Endothelial cell of umbilical vein (primary cell): Measurements from ENCODE around the gene PSORS1C1. TPM values are rescaled to one million over a fixed set of nuclear protein-coding genes. Genes with fewer than 3 reads are reported as not detected.

Experiments
- BruUV-seq: library from RNA; stranded (reverse); fragments of 400-500 nt; replicated peaks from 2 replicates; lab custom pipeline; 2021; lab: Mats Ljungman, UMichigan
- CTCF ChIA-PET: fragments of 300-600, 350-600 bp; sonication (Branson Sonifier 250); formaldehyde crosslinking; loops from one replicate; lab custom pipeline; 2021; ENCODE audit warnings: antibody characterized with exemption, inconsistent platforms; lab: Charles Lee
- POLR2A ChIA-PET: fragments of 300-600, 350-600 bp; sonication (Branson Sonifier 250); formaldehyde crosslinking; loops from one replicate; lab custom pipeline; 2021; ENCODE audit warnings: antibody characterized with exemption, inconsistent platforms; lab: Charles Lee
- DNase-seq: peaks from one replicate; pipeline ENCODE4 v3.0.0-alpha.2; 2011; ENCODE audit warnings: low read depth, low spot score
- FAIRE-seq: peaks from 2 replicates; lab custom pipeline; 2011; peaks lifted over from hg19 to GRCh38; lab: Jason Lieb, UNC
- H2AFZ ChIP-seq: 2 replicates; pipeline ENCODE4 v1.6.0; 2012; ENCODE audit warnings: low read depth, low read length, control low read depth, inconsistent platforms
- H3K27ac ChIP-seq: 2 replicates; pipeline ENCODE4 v1.5.1; 2011; ENCODE audit warnings: low read depth, mild to moderate bottlenecking, control low read depth, low read length, moderate library complexity; ENCODE audit not compliant: insufficient read depth
- H3K27me3 ChIP-seq, 2 experiments: 2 replicates each; pipeline versions ENCODE4 v1.6.0 to v1.6.1; 2011; ENCODE audit warnings: low read length in 2 of 2, mixed read lengths in 1 of 2; ENCODE audit not compliant: control insufficient read depth in 2 of 2, insufficient read depth in 2 of 2
- H3K36me3 ChIP-seq, 2 experiments: 2 replicates in 1 of 2; 3 replicates in 1 of 2; pipeline ENCODE4 v1.5.1; 2011; ENCODE audit warnings: low read length in 2 of 2, mild to moderate bottlenecking in 1 of 2, moderate library complexity in 1 of 2; ENCODE audit not compliant: control insufficient read depth in 2 of 2, insufficient read depth in 2 of 2; ENCODE audit errors: extremely low read depth in 1 of 2
- H3K4me1 ChIP-seq: 3 replicates; pipeline ENCODE4 v1.5.1; 2011; ENCODE audit warnings: mild to moderate bottlenecking, low read length; ENCODE audit not compliant: control insufficient read depth, insufficient read depth; ENCODE audit errors: extremely low read depth
- H3K4me2 ChIP-seq: 2 replicates; pipeline ENCODE4 v1.6.1; 2011; ENCODE audit warnings: low read length, control low read depth, mixed read lengths; ENCODE audit not compliant: insufficient read depth
- H3K4me3 ChIP-seq, 3 experiments: fragments of 200-600 bp in 1 of 3; sonication (generic), shearing (Covaris generic) in 1 of 3; replicated peaks in 1 of 3; 2 replicates each; pipeline ENCODE4 v1.5.1; 2011 to 2016; ENCODE audit warnings: control low read depth in 3 of 3, low read length in 3 of 3, mild to moderate bottlenecking in 2 of 3, inconsistent platforms in 1 of 3, low read depth in 1 of 3, moderate library complexity in 1 of 3; ENCODE audit not compliant: insufficient read depth in 1 of 3
- H3K79me2 ChIP-seq: 2 replicates; pipeline ENCODE4 v1.6.0; 2012; ENCODE audit warnings: low read length, inconsistent platforms; ENCODE audit not compliant: control insufficient read depth, insufficient read depth
- H3K9ac ChIP-seq: replicated peaks from 2 replicates; pipeline ENCODE3; 2011; ENCODE audit warnings: low read length, control low read depth; ENCODE audit not compliant: insufficient read depth; ENCODE audit errors: extremely low read depth
- H3K9me1 ChIP-seq: replicated peaks from 3 replicates; pipeline ENCODE4 v1.6.0; 2011; ENCODE audit warnings: mild to moderate bottlenecking, low read length; ENCODE audit not compliant: control insufficient read depth, insufficient read depth; ENCODE audit errors: extremely low read depth
- H3K9me3 ChIP-seq: replicated peaks from 2 replicates; pipeline ENCODE4 v1.5.1; 2012; ENCODE audit warnings: low read length, inconsistent platforms; ENCODE audit not compliant: control insufficient read depth, insufficient read depth
- H4K20me1 ChIP-seq: replicated peaks from 2 replicates; pipeline ENCODE3; 2011; ENCODE audit warnings: mild to moderate bottlenecking, low read length; ENCODE audit not compliant: control insufficient read depth, insufficient read depth; ENCODE audit errors: extremely low read depth
- CTCF ChIP-seq, 2 donors: IDR thresholded peaks; 1 replicate in 1 of 2; 2 replicates in 1 of 2; pipeline ENCODE4 v1.5.1; 2011; ENCODE audit warnings: low read length in 2 of 2, mild to moderate bottlenecking in 2 of 2, moderate library complexity in 2 of 2, control low read depth in 1 of 2, inconsistent platforms in 1 of 2, low read depth in 1 of 2; ENCODE audit not compliant: insufficient read depth in 1 of 2; ENCODE audit errors: extremely low read depth in 1 of 2
- EZH2 ChIP-seq: IDR thresholded peaks from 2 replicates; pipeline ENCODE4 v1.6.1; 2012; ENCODE audit warnings: borderline replicate concordance, low read depth, mild to moderate bottlenecking, moderate library complexity, low read length, inconsistent platforms; ENCODE audit not compliant: severe bottlenecking
- FOS ChIP-seq: IDR thresholded peaks from 2 replicates; pipeline ENCODE4 v1.6.1; 2011; ENCODE audit warnings: mild to moderate bottlenecking, low read length, moderate library complexity, borderline replicate concordance; ENCODE audit not compliant: insufficient read depth
- GATA2 ChIP-seq: IDR thresholded peaks from 2 replicates; pipeline ENCODE4 v1.7.0; 2011; ENCODE audit warnings: low read depth, mild to moderate bottlenecking, moderate library complexity, mixed read lengths, low read length; ENCODE audit not compliant: insufficient read length, insufficient read depth
- JUN ChIP-seq: IDR thresholded peaks from 2 replicates; pipeline ENCODE4 v1.6.1; 2011; ENCODE audit warnings: borderline replicate concordance, low read depth; ENCODE audit not compliant: insufficient read length, insufficient read depth
- MYC ChIP-seq: IDR thresholded peaks from one replicate; pipeline ENCODE4 v1.6.1; 2011; ENCODE audit warnings: mild to moderate bottlenecking, low read depth, low read length
- POLR2A ChIP-seq: IDR thresholded peaks from 2 replicates; pipeline ENCODE4 v1.6.1; 2012; ENCODE audit warnings: low read depth, mild to moderate bottlenecking, control low read depth, low read length
- POLR2AphosphoS5 ChIP-seq: IDR thresholded peaks from 2 replicates; pipeline ENCODE4 v1.6.1; 2012; ENCODE audit warnings: low read depth, mild to moderate bottlenecking, control low read depth, low read length, moderate library complexity; ENCODE audit not compliant: insufficient read depth
- dilution Hi-C: fragments of 300-500 bp; cut with MboI; formaldehyde crosslinking; loops from one replicate; pipeline ENCODE4 v1.15.0; 2019; ENCODE audit warnings: low sequenced_read_pairs; ENCODE audit not compliant: extremely low pct_ligation_motif_present
- intact Hi-C: fragments of 100-400 bp; cut with micrococcal nuclease; formaldehyde crosslinking; loops from one replicate; pipeline ENCODE4 v1.10.0; 2022
- polyA plus RNA-seq, 4 experiments: library from polyadenylated mRNA; depleted of rRNA in 3 of 4; stranded (reverse) in 3 of 4; unstranded in 1 of 4; fragments of >200 nt; gene quantifications; 2 replicates each; pipeline versions ENCODE4 v1.2.1 to v1.2.3, GENCODE V29; 2011 to 2012; ENCODE audit warnings: missing spikeins in 1 of 4
- total RNA-seq: library from RNA; stranded (reverse); gene quantifications from 2 replicates; pipeline ENCODE4 v1.2.3, GENCODE V29; 2021
- TF ChIP-seq, protein P1 (sequence below): IDR thresholded peaks from 2 replicates; pipeline ENCODE4 v1.6.1; 2011; ENCODE audit not compliant: insufficient read depth, insufficient read length

The PSORS1C1 gene
- total and polyA plus RNA-seq, 2 donors (not counting 3 experiments of a cell fraction or from before 2014, with no cell fraction given), result 1.1 to 13.2 TPM

GRCh38 chr6:31090275-31090972 lies 24.2 kb upstream of the PSORS1C1 start:
- POLR2A ChIA-PET, result no interaction called here
- TF ChIP-seq, protein P1, sequence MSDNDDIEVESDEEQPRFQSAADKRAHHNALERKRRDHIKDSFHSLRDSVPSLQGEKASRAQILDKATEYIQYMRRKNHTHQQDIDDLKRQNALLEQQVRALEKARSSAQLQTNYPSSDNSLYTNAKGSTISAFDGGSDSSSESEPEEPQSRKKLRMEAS, result no peak
- TF ChIP-seq POLR2A, result no peak
- no peak for TF ChIP-seq MYC
- H3K79me2 ChIP-seq, result no peaks in the 10 kb centered on the region
- H4K20me1 ChIP-seq, result no peaks in the 10 kb centered on the region
- no peaks in the 10 kb centered on the region for H3K9me1 ChIP-seq
- H3K4me1 ChIP-seq, result peaks cover 38% of the 10 kb centered on the region
- DNase-seq (no peak), FAIRE-seq (no peak)
- no peaks in the 10 kb centered on the region for H3K36me3 ChIP-seq
- dilution Hi-C loops (no loop called here), intact Hi-C loops (no loop called here)
- H3K27me3 ChIP-seq, result no peaks in the 10 kb centered on the region
- H3K4me3 ChIP-seq, result no peak overlapping the region
- no peaks in the 10 kb centered on the region for H3K9me3 ChIP-seq
- CTCF ChIA-PET, result interaction anchor here (0.9 to 6.3 kb wide), 4 partner anchors 11 to 360 kb away, joined by 3 to 24 read pairs (median 5); no protein-coding TSS in a partner anchor
- H3K4me2 ChIP-seq, result no peak overlapping the region
- H3K27ac ChIP-seq, result no peak overlapping the region
- H3K9ac ChIP-seq, result no peak overlapping the region
- no TSS peak for BruUV-seq
- H2AFZ ChIP-seq, result no peak overlapping the region

GRCh38 chr6:31090973-31091364 lies 23.6 kb upstream of the PSORS1C1 start:
- Histone ChIP-seq H3K9me3 (no peaks in the 10 kb centered on the region), H3K79me2 (no peaks in the 10 kb centered on the region), H3K4me1 (peaks cover 39% of the 10 kb centered on the region), H4K20me1 (no peaks in the 10 kb centered on the region), H2AFZ (no peak overlapping the region), H3K9me1 (no peaks in the 10 kb centered on the region), H3K27me3 (no peaks in the 10 kb centered on the region), H3K4me3 (no peak overlapping the region), H3K27ac (no peak overlapping the region), H3K9ac (no peak overlapping the region), H3K4me2 (no peak overlapping the region), H3K36me3 (no peaks in the 10 kb centered on the region)
- dilution Hi-C loops (no loop called here), intact Hi-C loops (no loop called here)
- no TSS peak for BruUV-seq
- CTCF ChIA-PET, result interaction anchor here (0.9 to 6.3 kb wide), 3 partner anchors 11 to 36 kb away, joined by 3 to 45 read pairs (median 24); partner anchors contain the start of gene PSORS1C1
- no peak for TF ChIP-seq JUN
- no peak for TF ChIP-seq EZH2
- TF ChIP-seq CTCF (IDR thresholded peaks at IDR 0.05; ENCODE audit: extremely low read depth in 1 of 2, insufficient read depth in 1 of 2, low read depth in 1 of 2, low read length in 2 of 2), result no peak
- no peak for TF ChIP-seq POLR2A
- no peak for TF ChIP-seq MYC
- TF ChIP-seq GATA2, result no peak
- TF ChIP-seq FOS, result no peak
- TF ChIP-seq POLR2AphosphoS5, result no peak
- TF ChIP-seq, protein P1, result no peak
- POLR2A ChIA-PET, result no interaction called here
- no peak for FAIRE-seq
- no peak for DNase-seq
